HL-60/S4 (cell line): ENCODE data around the gene RUVBL2.

Experiments used
- in situ Hi-C: fragments of 300-500 bp; cut with MboI; formaldehyde crosslinking; loops from 2 replicates; pipeline ENCODE4 v1.14.3; 2022; ENCODE audit warnings: low sequenced_read_pairs

RUVBL2 gene

GRCh38 chr19:48993175-48994034, at the start of gene RUVBL2, which contains the start of gene GYS1:
TSS of gene RUVBL2 (plus strand) at chr19:48993887. CDS start at chr19:48993912, 25 bp downstream.
TSS of gene GYS1 (minus strand) at chr19:48993309. CDS start at chr19:48993112, 197 bp downstream.
- in situ Hi-C loops, result no loop called here

- in situ Hi-C loops, result no loop called here
These were observed 48.3 kb upstream of the RUVBL2 start for GRCh38 chr19:48945415-48945814.

- in situ Hi-C loops, result no loop called here
These were observed 47.9 kb upstream of the RUVBL2 start for GRCh38 chr19:48945817-48946216.

GRCh38 chr19:48946463-48947257, 47.0 kb upstream of the RUVBL2 start:
- in situ Hi-C loops, result no loop called here

- in situ Hi-C loops, result no loop called here
These were observed 46.5 kb upstream of the RUVBL2 start for GRCh38 chr19:48947258-48947542.

- in situ Hi-C loops, result no loop called here
These were observed 43.5 kb upstream of the RUVBL2 start for GRCh38 chr19:48950159-48950558.

- in situ Hi-C loops, result no loop called here
These were observed 42.7 kb upstream of the RUVBL2 start for GRCh38 chr19:48950830-48951519.

GRCh38 chr19:48953141-48953540, 40.5 kb upstream of the RUVBL2 start:
- in situ Hi-C loops, result no loop called here

GRCh38 chr19:48953990-48954594, 39.6 kb upstream of the RUVBL2 start:
- in situ Hi-C loops, result no loop called here

- in situ Hi-C loops, result no loop called here
These were observed 38.9 kb upstream of the RUVBL2 start, which contains the start of gene BAX for GRCh38 chr19:48954595-48955307. TSS of gene BAX (plus strand) at chr19:48954875. CDS start at chr19:48954929, 54 bp downstream.

- in situ Hi-C loops, result no loop called here
These were observed 38.3 kb upstream of the RUVBL2 start for GRCh38 chr19:48955308-48955958.

- in situ Hi-C loops, result no loop called here
These were observed 35.7 kb upstream of the RUVBL2 start for GRCh38 chr19:48958006-48958405.

- in situ Hi-C loops, result no loop called here
These were observed 34.1 kb upstream of the RUVBL2 start for GRCh38 chr19:48959341-48960239.

- in situ Hi-C loops, result no loop called here
These were observed 32.5 kb upstream of the RUVBL2 start for GRCh38 chr19:48961051-48961649.

GRCh38 chr19:48961673-48962028, 32.0 kb upstream of the RUVBL2 start:
- in situ Hi-C loops, result no loop called here

GRCh38 chr19:48962029-48962848, 31.4 kb upstream of the RUVBL2 start:
- in situ Hi-C loops, result no loop called here

GRCh38 chr19:48962849-48963165, 30.9 kb upstream of the RUVBL2 start:
- in situ Hi-C loops, result no loop called here
